T-helper 1 cell treated with Interleukin-12 subunit alpha and Interleukin-12 subunit beta and Interleukin-4 antibody, amounts not matched to agents 30 μg/mL and 1 μg/mL, for 36 hours (primary cell): ENCODE results near the gene RAB40B.
A peak's percentile ranks its signal among the peaks of the same experiment; 100 is the strongest.
"Not testable (repeated sequence)": the region's sequence is repeated elsewhere in the genome, so short reads cannot be mapped to it uniquely, and the experiment has no call there.

ENCODE experiments used
- H3K27ac Mint-ChIP-seq: one replicate; pipeline ENCODE4 v1.8.0; 2021; ENCODE audit warnings: mild to moderate bottlenecking, mixed read lengths
- H3K27me3 Mint-ChIP-seq: one replicate; pipeline ENCODE4 v1.8.0; 2021; ENCODE audit warnings: low read depth, mixed read lengths
- H3K36me3 Mint-ChIP-seq: one replicate; pipeline ENCODE4 v1.8.0; 2021; ENCODE audit warnings: low read depth, mixed read lengths
- H3K4me1 Mint-ChIP-seq: one replicate; pipeline ENCODE4 v1.8.0; 2021; ENCODE audit warnings: low read depth, mixed read lengths
- H3K4me3 Mint-ChIP-seq: one replicate; pipeline ENCODE4 v1.8.0; 2021; ENCODE audit warnings: mild to moderate bottlenecking, moderate library complexity, mixed read lengths
- H3K9me3 Mint-ChIP-seq: one replicate; pipeline ENCODE4 v1.8.0; 2021; ENCODE audit warnings: mixed read lengths

RAB40B gene

GRCh38 chr17:82658331-82658730, 40.2 kb downstream of the RAB40B start:
- no peaks in the 10 kb centered on the region for H3K36me3 Mint-ChIP-seq
- H3K27me3 Mint-ChIP-seq: no peaks in the 10 kb centered on the region
- H3K27ac Mint-ChIP-seq: no peak overlapping the region
- H3K4me3 Mint-ChIP-seq: no peak overlapping the region
- no peaks in the 10 kb centered on the region for H3K4me1 Mint-ChIP-seq
- no peaks in the 10 kb centered on the region for H3K9me3 Mint-ChIP-seq

DNA sequence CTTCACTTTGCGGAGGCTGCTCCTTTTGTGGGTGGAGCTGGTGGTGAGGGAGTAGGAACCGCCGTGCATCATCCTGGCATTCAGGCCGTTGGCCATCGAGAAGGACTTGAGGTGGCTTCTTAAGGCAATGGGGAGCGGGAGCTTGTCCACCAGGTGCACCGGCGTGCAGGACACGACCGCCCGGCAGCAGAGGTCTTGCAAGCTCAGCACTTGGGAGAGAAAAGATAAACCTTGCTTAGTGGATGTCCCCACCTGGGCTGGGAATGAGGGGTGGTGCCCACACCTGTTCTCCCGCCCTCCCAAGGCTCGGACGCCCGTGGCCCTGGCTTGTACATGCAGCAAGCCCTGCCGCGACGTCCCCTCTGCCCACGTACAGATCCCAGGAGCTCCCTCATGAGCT, 40.6 kb downstream of the RAB40B start:
- Mint-ChIP-seq H3K9me3 (no peaks in the 10 kb centered on the region), H3K36me3 (no peaks in the 10 kb centered on the region), H3K27me3 (no peaks in the 10 kb centered on the region), H3K4me1 (no peaks in the 10 kb centered on the region), H3K27ac (no peak overlapping the region), H3K4me3 (no peak overlapping the region)

DNA sequence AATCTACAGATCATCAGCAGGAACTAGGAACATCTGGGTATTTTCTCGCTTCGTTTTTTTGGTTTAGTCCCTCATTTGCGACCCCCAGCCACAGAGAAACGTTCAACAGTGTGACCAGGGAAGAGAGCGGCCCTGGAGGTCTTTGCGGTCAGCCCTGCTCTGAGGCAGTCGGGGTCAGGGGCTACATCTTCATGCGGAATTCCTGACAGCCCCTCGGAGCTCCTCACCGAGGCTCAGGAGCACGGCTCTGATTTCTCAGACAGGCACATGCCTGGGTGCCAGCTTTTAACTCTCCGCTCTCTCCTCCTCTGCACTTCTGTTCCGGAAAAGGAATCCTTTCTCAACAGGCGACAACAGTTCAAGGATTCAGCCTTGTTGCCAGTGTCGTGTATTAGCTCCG, 42.2 kb downstream of the RAB40B start:
- no peaks in the 10 kb centered on the region for H3K36me3 Mint-ChIP-seq
- no peaks in the 10 kb centered on the region for H3K9me3 Mint-ChIP-seq
- H3K27ac Mint-ChIP-seq: no peak overlapping the region

DNA sequence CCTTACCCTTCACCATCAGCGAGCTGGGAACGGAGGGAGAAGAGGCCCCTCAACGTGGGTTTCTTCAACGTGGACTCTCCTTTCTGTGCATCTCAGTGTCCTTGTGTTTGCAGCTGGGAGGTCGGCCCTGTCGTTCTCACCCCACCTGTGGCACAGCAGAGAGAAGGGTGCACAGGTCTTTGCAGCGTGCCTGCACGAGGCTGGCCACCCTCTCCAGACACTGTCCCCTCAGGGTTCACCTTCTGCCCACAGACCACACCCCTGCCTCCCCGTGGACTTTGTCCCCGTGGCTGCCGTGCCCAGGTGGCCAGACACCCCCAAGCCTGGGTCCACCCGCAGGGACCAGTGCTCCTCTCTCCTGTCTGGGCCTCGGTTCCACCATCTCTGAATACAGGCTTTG, 43.0 kb downstream of the RAB40B start:
- Mint-ChIP-seq H3K36me3 (no peaks in the 10 kb centered on the region), H3K4me3 (no peak overlapping the region), H3K9me3 (no peaks in the 10 kb centered on the region), H3K27ac (no peak overlapping the region), H3K4me1 (no peaks in the 10 kb centered on the region), H3K27me3 (no peaks in the 10 kb centered on the region)

More for the DNA sequence above, 42.2 kb downstream of the RAB40B start:
- Mint-ChIP-seq H3K4me1 (no peaks in the 10 kb centered on the region), H3K4me3 (no peak overlapping the region), H3K27me3 (no peaks in the 10 kb centered on the region)

DNA sequence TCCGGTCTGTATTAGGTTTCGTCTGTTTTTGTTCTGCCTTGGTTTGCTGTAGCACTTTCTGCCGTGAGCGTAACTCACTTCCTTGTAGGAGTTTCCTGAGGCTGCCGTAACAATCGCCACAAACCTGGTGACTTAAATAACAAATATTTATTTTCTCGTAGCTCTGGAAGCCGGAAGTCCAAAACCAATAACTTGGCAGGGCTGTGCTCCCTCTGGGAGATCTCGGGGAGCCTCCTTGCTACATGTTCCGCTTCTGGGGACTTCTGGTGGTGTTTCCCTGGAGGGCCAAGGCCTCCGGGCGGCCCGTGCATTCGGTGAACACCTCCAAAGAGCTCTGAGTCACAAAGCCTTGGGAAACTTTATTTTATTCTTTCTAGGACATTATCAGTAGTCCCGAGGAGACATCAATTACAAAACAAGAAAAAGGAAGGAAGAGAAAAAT, 43.4 kb downstream of the RAB40B start:
- Mint-ChIP-seq H3K27me3 (no peaks in the 10 kb centered on the region), H3K4me1 (no peaks in the 10 kb centered on the region), H3K9me3 (no peaks in the 10 kb centered on the region), H3K4me3 (no peak overlapping the region), H3K36me3 (no peaks in the 10 kb centered on the region), H3K27ac (no peak overlapping the region)

DNA sequence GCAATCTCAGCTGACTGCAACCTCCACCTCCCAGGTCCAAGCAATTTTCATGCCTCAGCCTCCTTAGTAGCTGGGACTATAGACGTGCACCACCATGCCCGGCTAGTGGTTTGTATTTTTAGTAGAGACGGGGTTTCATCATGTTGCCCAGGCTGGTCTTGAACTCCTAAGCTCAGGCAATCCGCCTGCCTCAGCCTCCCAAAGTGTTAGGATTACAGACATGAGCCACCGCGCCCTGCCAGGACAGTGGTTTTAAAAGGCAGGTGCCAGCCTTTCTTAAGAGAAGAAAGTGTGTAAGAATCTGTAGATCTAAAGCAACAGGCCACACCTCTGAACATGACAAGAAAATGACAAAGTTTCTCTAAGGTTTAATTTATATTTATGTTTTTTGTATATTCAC, 43.9 kb downstream of the RAB40B start:
- not testable (repeated sequence) for H3K36me3 Mint-ChIP-seq, H3K27ac Mint-ChIP-seq, H3K4me3 Mint-ChIP-seq, H3K27me3 Mint-ChIP-seq, H3K4me1 Mint-ChIP-seq, H3K9me3 Mint-ChIP-seq

DNA sequence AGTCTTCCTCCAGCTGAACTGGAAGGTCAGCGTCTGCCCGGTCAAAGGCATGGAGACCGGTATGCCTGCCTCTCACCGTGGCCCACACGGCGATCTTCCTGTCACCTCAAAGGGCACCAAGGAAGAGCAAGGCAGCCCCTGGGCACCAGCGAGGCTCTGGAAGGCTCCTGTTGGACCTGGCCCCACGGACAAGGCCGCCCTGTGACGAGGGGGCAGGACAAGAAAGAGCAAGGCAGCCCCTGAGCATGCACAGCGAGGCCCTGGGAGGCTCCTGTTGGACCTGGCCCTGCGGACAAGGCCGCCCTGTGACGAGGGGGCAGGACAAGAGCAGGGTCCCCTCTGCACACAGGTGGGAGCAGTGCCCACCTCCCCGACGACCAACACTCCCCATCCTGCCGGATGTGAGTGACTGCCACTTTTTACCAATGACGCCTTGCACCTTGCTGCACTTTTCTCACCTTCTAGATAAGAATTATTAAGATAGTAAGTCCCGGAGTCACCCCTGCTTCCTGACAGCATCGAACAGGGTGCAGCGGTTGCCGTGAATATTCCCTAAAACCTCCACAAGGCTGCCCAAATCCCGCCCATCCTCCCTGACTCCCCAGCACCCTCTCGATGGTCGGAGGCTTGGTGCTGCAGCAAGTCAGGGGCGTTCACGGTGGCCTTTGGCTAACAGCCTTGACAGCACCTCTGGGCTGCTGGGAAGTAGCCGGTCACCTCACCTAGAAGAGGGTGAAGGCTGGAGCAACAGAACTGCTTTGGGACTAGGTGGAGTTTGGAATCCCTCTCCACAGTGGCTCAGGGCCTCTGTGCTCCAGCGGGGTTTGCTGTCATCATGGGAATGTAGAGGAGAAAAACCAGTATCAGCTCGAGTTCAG, 44.6 kb downstream of the RAB40B start:
- no peaks in the 10 kb centered on the region for H3K9me3 Mint-ChIP-seq

GRCh38 chr17:82650723-82651122, 47.8 kb downstream of the RAB40B start:
- no peaks in the 10 kb centered on the region for H3K9me3 Mint-ChIP-seq
- H3K27ac Mint-ChIP-seq: no peak overlapping the region
- H3K36me3 Mint-ChIP-seq: no peaks in the 10 kb centered on the region
- H3K4me1 Mint-ChIP-seq: peaks cover 14% of the 10 kb centered on the region
- no peaks in the 10 kb centered on the region for H3K27me3 Mint-ChIP-seq
- H3K4me3 Mint-ChIP-seq: no peak overlapping the region

More for the DNA sequence above, 44.6 kb downstream of the RAB40B start:
- Mint-ChIP-seq H3K36me3 (no peaks in the 10 kb centered on the region), H3K27ac (no peak overlapping the region), H3K4me3 (no peak overlapping the region), H3K4me1 (peaks cover 3% of the 10 kb centered on the region), H3K27me3 (no peaks in the 10 kb centered on the region)

DNA sequence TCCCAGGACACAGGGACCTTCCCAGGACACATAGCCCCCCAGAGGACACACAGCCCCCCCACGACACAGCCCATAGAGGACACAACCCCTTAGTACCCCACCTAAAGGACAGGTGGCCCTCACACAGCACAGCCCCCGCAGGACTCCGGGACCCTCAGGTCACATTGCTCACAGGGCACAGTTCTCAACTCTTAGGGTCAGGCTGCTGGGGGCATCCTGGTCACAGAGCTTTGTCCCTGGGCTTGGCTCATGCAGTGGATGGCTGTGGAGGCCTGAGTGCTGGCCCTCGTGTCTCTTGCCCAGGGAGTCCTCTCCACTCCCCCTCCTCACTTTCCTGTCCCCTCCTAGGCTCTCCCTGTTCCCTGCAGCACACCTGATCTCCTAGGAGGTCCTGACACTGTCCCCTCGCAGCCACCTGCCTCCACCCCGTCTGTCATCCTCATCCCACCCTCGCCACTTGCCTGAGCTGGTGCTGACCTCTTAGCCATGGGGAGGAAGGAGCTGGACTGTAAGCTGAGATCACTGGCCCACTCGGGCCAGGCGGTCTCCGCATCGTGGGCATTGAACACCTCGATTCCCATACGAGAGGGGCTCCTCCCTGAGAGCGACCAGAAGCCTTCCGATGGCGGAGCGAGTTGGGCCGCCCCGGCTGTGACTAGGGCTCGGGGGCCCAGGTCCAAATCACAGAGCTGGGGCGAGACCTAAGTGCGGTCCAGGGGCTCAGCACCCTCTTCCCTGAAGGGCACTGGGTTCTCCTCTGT, 48.8 kb downstream of the RAB40B start:
- Mint-ChIP-seq H3K27ac (no peak overlapping the region), H3K9me3 (no peaks in the 10 kb centered on the region), H3K4me1 (peaks cover 18% of the 10 kb centered on the region), H3K27me3 (no peaks in the 10 kb centered on the region), H3K4me3 (peak overlapping the region; percentile 58), H3K36me3 (no peaks in the 10 kb centered on the region)

- no peaks in the 10 kb centered on the region for H3K27me3 Mint-ChIP-seq
- H3K4me3 Mint-ChIP-seq: no peak overlapping the region
- peaks cover 18% of the 10 kb centered on the region for H3K4me1 Mint-ChIP-seq
- H3K27ac Mint-ChIP-seq: peak overlapping the region; percentile 49
- peaks cover 4% of the 10 kb centered on the region for H3K36me3 Mint-ChIP-seq
- H3K9me3 Mint-ChIP-seq: no peaks in the 10 kb centered on the region
Observed at GRCh38 chr17:82648742-82649331, 49.7 kb downstream of the RAB40B start.

- Mint-ChIP-seq H3K4me3 (peak within 1 kb of the TSS; percentile 82), H3K4me1 (peaks cover 18% of the 10 kb centered on the region), H3K27me3 (no peaks in the 10 kb centered on the region), H3K9me3 (no peaks in the 10 kb centered on the region), H3K36me3 (peaks cover 5% of the 10 kb centered on the region), H3K27ac (peak within 1 kb of the TSS; percentile 69)
Observed at GRCh38 chr17:82648165-82648668, 50.3 kb downstream of the RAB40B start, which contains the start of gene WDR45B. Gene WDR45B (minus strand): TSS chr17:82648444. CDS start chr17:82648340, 104 bp downstream.

DNA sequence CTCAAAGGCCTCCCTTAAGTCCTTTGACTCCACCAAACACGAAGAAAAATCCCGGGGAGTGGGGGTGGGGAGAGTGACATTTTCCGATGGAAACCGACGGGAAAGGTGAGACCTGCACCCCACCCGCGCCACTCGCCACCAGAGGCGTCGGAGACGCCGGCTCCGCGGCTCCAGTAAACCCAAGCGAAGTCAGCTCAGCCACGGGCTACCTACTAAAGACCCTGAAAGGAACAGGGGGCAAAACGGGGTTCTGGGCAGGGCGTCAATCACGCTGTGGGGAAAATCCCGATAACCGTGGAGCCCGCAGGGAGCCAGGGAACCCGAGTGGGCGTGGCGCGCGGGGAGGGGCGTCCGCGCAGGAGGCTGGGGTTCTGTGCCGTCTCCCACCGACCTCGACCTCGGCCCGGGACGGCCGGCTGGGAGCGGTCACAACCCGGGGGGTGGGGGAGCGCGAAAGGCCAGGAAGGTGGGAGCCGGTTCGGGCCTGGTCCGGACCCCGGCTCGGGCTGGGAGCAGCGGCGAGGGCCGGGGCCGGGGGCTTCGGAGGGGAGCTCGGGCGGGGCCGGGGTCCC, 50.8 kb downstream of the RAB40B start:
- Mint-ChIP-seq H3K27me3 (no peaks in the 10 kb centered on the region), H3K4me1 (peaks cover 18% of the 10 kb centered on the region), H3K27ac (peak overlapping the region; percentile 41), H3K4me3 (peak overlapping the region; percentile 82), H3K9me3 (no peaks in the 10 kb centered on the region), H3K36me3 (peaks cover 8% of the 10 kb centered on the region)

GRCh38 chr17:82645516-82645915, 53.0 kb downstream of the RAB40B start:
- no peaks in the 10 kb centered on the region for H3K9me3 Mint-ChIP-seq
- peak overlapping the region; percentile 9 for H3K27ac Mint-ChIP-seq
- peaks cover 18% of the 10 kb centered on the region for H3K4me1 Mint-ChIP-seq
- peak overlapping the region; percentile 82 for H3K4me3 Mint-ChIP-seq
- peaks cover 14% of the 10 kb centered on the region for H3K36me3 Mint-ChIP-seq
- no peaks in the 10 kb centered on the region for H3K27me3 Mint-ChIP-seq

DNA sequence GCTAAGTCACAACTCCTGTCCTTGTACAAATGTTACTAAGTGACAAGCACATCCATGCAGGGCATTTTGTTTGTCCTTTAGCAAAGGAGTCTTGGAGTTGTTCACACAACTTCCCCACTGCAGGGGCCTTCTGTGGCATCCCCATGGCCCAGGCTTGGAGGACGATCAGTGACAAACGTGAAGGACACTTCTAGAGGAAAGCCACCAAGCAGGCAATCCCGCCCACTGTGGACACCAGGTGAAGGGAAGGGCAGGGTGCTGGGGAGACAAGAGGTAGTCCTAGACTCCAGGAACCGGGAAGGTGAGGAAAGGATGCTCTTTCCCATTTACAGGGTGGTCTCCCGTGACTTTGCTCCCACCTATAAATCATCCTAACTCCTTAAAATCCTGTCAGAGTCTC, 54.4 kb downstream of the RAB40B start:
- peaks cover 23% of the 10 kb centered on the region for H3K4me1 Mint-ChIP-seq

More for the DNA sequence above, 54.4 kb downstream of the RAB40B start:
- H3K4me3 Mint-ChIP-seq: no peak overlapping the region
- no peak overlapping the region for H3K27ac Mint-ChIP-seq
- no peaks in the 10 kb centered on the region for H3K9me3 Mint-ChIP-seq
- peaks cover 23% of the 10 kb centered on the region for H3K36me3 Mint-ChIP-seq
- no peaks in the 10 kb centered on the region for H3K27me3 Mint-ChIP-seq
